Measurements from ENCODE around the gene FANCI.

- TF ChIP-seq HCFC1 (IDR thresholded peaks at IDR 0.05; ENCODE audit: low read depth, low read length) (no peak), CAMTA2 (CRISPR knock-in tag; IDR thresholded peaks at IDR 0.05; ENCODE audit: borderline replicate concordance) (no peak), MIER2 (CRISPR knock-in tag; IDR thresholded peaks at IDR 0.05) (no peak), POLR2A (IDR thresholded peaks at IDR 0.05; ENCODE audit: insufficient read depth in 1 of 2, low read depth in 2 of 2, low read length in 2 of 2) (no peak), PCBP2 (optimal IDR thresholded peaks at IDR 0.05; ENCODE audit: low read depth, low read length, poor library complexity, severe bottlenecking) (no peak), POLR2AphosphoS5 (IDR thresholded peaks at IDR 0.05; ENCODE audit: low read depth, low read length) (no peak), ZNF570 (CRISPR knock-in tag; IDR thresholded peaks at IDR 0.05; ENCODE audit: borderline replicate concordance) (no peak), ZNF546 (CRISPR knock-in tag; conservative IDR thresholded peaks at IDR 0.05) (no peak), ZNF274 (CRISPR knock-in tag; IDR thresholded peaks at IDR 0.05) (no peak)
- TF ChIP-seq, protein P1, sequence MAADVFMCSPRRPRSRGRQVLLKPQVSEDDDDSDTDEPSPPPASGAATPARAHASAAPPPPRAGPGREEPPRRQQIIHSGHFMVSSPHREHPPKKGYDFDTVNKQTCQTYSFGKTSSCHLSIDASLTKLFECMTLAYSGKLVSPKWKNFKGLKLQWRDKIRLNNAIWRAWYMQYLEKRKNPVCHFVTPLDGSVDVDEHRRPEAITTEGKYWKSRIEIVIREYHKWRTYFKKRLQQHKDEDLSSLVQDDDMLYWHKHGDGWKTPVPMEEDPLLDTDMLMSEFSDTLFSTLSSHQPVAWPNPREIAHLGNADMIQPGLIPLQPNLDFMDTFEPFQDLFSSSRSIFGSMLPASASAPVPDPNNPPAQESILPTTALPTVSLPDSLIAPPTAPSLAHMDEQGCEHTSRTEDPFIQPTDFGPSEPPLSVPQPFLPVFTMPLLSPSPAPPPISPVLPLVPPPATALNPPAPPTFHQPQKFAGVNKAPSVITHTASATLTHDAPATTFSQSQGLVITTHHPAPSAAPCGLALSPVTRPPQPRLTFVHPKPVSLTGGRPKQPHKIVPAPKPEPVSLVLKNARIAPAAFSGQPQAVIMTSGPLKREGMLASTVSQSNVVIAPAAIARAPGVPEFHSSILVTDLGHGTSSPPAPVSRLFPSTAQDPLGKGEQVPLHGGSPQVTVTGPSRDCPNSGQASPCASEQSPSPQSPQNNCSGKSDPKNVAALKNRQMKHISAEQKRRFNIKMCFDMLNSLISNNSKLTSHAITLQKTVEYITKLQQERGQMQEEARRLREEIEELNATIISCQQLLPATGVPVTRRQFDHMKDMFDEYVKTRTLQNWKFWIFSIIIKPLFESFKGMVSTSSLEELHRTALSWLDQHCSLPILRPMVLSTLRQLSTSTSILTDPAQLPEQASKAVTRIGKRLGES (CRISPR knock-in tag; IDR thresholded peaks at IDR 0.05; ENCODE audit: borderline replicate concordance): no peak
These were observed 119.4 kb downstream of the FANCI start for GRCh38 chr15:89363133-89363532.

All from HepG2 (cell line).